Keratinocyte (primary cell): ENCODE measurements around the gene GFAP.

Experiments used
- CTCF ChIP-seq, 3 experiments: IDR thresholded peaks in 1 of 3; conservative IDR thresholded peaks in 1 of 3; optimal IDR thresholded peaks in 1 of 3; 2 replicates in 2 of 3; 3 replicates in 1 of 3; pipeline versions ENCODE3 to v1.5.1; 2011; ENCODE audit warnings: low read length in 3 of 3, mild to moderate bottlenecking in 3 of 3, moderate library complexity in 2 of 3, control low read depth in 1 of 3, inconsistent platforms in 1 of 3; ENCODE audit not compliant: insufficient read depth in 2 of 3; ENCODE audit errors: extremely low read depth in 1 of 3
- EZH2 ChIP-seq: IDR thresholded peaks from one replicate; pipeline ENCODE4 v1.6.1; 2012; ENCODE audit warnings: inconsistent platforms, mild to moderate bottlenecking, low read length, moderate library complexity

DNA sequence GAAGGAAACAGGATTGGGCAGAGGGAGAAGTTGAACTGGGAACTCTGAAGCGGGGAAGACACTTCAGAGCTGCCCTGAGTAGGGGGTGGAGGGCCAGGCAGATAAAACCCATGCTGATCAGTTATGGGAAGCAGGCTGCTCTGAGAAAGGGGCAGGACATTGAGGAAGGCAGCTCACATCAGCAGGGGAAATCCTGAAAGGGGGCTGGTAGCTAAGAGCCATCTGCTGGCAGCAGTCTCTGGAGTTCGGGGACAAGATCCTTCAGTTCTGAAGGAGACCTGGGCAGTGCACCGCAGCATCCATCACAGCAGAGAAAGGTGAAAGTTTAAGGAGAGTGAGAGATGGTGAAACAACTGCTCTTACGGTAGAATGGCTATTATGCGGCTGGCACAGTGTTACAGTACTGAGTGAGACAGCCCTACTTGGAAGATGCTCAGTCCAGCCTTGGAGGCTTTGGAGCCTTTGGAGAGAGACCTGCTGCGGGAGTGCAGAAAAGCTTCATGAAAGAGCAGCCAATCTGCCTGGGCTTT, 37.7 kb upstream of the GFAP start:
- no peak for TF ChIP-seq CTCF (optimal IDR thresholded peaks at IDR 0.05 in 1 of 3, IDR thresholded peaks at IDR 0.05 in 1 of 3, conservative IDR thresholded peaks at IDR 0.05 in 1 of 3; ENCODE audit: extremely low read depth in 1 of 3, insufficient read depth in 2 of 3, low read length in 3 of 3)
- TF ChIP-seq EZH2 = no peak
